PC-3 (cell line): ENCODE results near the gene DAB1. TPM values are rescaled to one million over a fixed set of nuclear protein-coding genes. Genes with fewer than 3 reads are reported as not detected.

ENCODE experiments used
- ATAC-seq: fragments of 200-7000 bp; cut with Tn5 transposase; 2 replicates; pipeline ENCODE4 v1.9.1; 2020; ENCODE audit warnings: mild to moderate bottlenecking, moderate library complexity
- Bru-seq: library from RNA; stranded (reverse); fragments of 400-500 nt; gene quantifications from one replicate; lab custom pipeline; 2021; lab: Mats Ljungman, UMichigan
- BruChase-seq, 2 experiments: library from RNA; stranded (reverse); fragments of 400-500 nt; gene quantifications; one replicate each; lab custom pipeline; 2021; lab: Mats Ljungman, UMichigan
- BruUV-seq: library from RNA; stranded (reverse); fragments of 400-500 nt; replicated peaks from 2 replicates; lab custom pipeline; 2021; lab: Mats Ljungman, UMichigan
- CTCF ChIA-PET: fragments of 300-600 bp; sonication (Branson Sonifier 250); formaldehyde crosslinking; loops from one replicate; lab custom pipeline; 2022; ENCODE audit warnings: antibody characterized with exemption; lab: Charles Lee
- POLR2A ChIA-PET: fragments of 300-600 bp; sonication (Branson Sonifier 250); formaldehyde crosslinking; loops from one replicate; lab custom pipeline; 2022; ENCODE audit warnings: antibody characterized with exemption; ENCODE audit not compliant: unreplicated experiment; lab: Charles Lee
- DNase-seq: peaks from one replicate; pipeline ENCODE4 v3.0.0-alpha.2; 2015
- H2AFZ ChIP-seq: fragments of 300-600 bp; sonication (generic); 2 replicates; pipeline ENCODE4 v1.6.0; 2016; ENCODE audit warnings: antibody characterized with exemption, low read length
- H3F3A ChIP-seq: fragments of 300-600 bp; sonication (generic); one replicate; pipeline ENCODE4 v1.6.0; 2017; ENCODE audit warnings: antibody characterized with exemption, low read length, control low read depth, mild to moderate bottlenecking; ENCODE audit not compliant: unreplicated experiment
- H3K27ac ChIP-seq: fragments of 300-600 bp; sonication (generic); 2 replicates; pipeline ENCODE4 v1.5.1; 2016; ENCODE audit warnings: mild to moderate bottlenecking, low read length
- H3K27me3 ChIP-seq: fragments of 300-600 bp; sonication (generic); 2 replicates; pipeline ENCODE4 v1.6.1; 2016; ENCODE audit warnings: low read length, mixed read lengths
- H3K36me3 ChIP-seq: fragments of 300-600 bp; sonication (generic); 2 replicates; pipeline ENCODE4 v1.6.1; 2016; ENCODE audit warnings: low read depth, mixed run types, low read length, mixed read lengths
- H3K4me1 ChIP-seq: fragments of 300-600 bp; sonication (generic); 2 replicates; pipeline ENCODE4 v1.5.1; 2016; ENCODE audit warnings: low read length; ENCODE audit not compliant: insufficient read depth
- H3K4me2 ChIP-seq: fragments of 300-600 bp; sonication (generic); 2 replicates; pipeline ENCODE4 v1.6.0; 2016; ENCODE audit warnings: low read length
- H3K4me3 ChIP-seq: fragments of 300-600 bp; sonication (generic); 2 replicates; pipeline ENCODE4 v1.5.1; 2016; ENCODE audit warnings: mild to moderate bottlenecking, low read length, mixed read lengths
- H3K79me2 ChIP-seq: fragments of 300-600 bp; sonication (generic); 2 replicates; pipeline ENCODE4 v1.6.1; 2017; ENCODE audit warnings: low read length, mixed read lengths
- H3K9ac ChIP-seq: fragments of 300-600 bp; sonication (generic); 2 replicates; pipeline ENCODE4 v1.6.0; 2016; ENCODE audit warnings: mild to moderate bottlenecking, low read length
- H3K9me2 ChIP-seq: fragments of 300-600 bp; sonication (generic); replicated peaks from 2 replicates; pipeline ENCODE4 v1.6.1; 2016; ENCODE audit warnings: mixed run types, low read length, mixed read lengths
- H3K9me3 ChIP-seq: fragments of 300-600 bp; sonication (generic); 2 replicates; pipeline ENCODE4 v1.6.1; 2016; ENCODE audit warnings: low read length, mixed read lengths
- H4K20me1 ChIP-seq: fragments of 300-600 bp; sonication (generic); 2 replicates; pipeline ENCODE4 v1.6.1; 2016; ENCODE audit warnings: low read length, mixed read lengths
- CTCF ChIP-seq: fragments of 300-600 bp; sonication (generic); conservative IDR thresholded peaks from 2 replicates; pipeline ENCODE4 v1.5.1; 2017; ENCODE audit warnings: antibody characterized with exemption, low read depth, mild to moderate bottlenecking, low read length
- EZH2 ChIP-seq: fragments of 300-600 bp; sonication (generic); IDR thresholded peaks from one replicate; pipeline ENCODE4 v1.6.1; 2017; ENCODE audit warnings: antibody characterized with exemption, mild to moderate bottlenecking, low read length; ENCODE audit not compliant: unreplicated experiment
- EZH2phosphoT487 ChIP-seq: fragments of 300-600 bp; sonication (generic); IDR thresholded peaks from 2 replicates; pipeline ENCODE4 v1.6.1; 2018; ENCODE audit warnings: mild to moderate bottlenecking, antibody characterized with exemption, low read length, borderline replicate concordance
- intact Hi-C: fragments of 100-400 bp; cut with micrococcal nuclease; formaldehyde crosslinking; loops from 2 replicates; pipeline ENCODE4 v1.9.0; 2023
- long read RNA-seq: library from polyadenylated mRNA; unstranded; transcript quantifications from one replicate; pipeline ENCODE4 v2.0.0, GENCODE V29; 2021; ENCODE audit not compliant: unreplicated experiment
- total RNA-seq: library from RNA; depleted of rRNA; stranded (reverse); fragments of >200 nt; gene quantifications from 2 replicates; pipeline ENCODE4 v1.2.3, GENCODE V29; 2014; rRNA removed

Gene DAB1
- total RNA-seq (not detected in 2 replicates), Bru-seq, nascent RNA (not detected), BruChase-seq, experiment 1, labeled RNA remaining after a 6-hour chase (not detected), BruChase-seq, experiment 2, labeled RNA remaining after a 2-hour chase (percentile 0 among the genes with signal in this experiment)
- long read RNA-seq, partial matches to known transcripts, result 0 of 1 reads
- long read RNA-seq, other reads (novel, unspliced or antisense), result 1 of 1 reads

- no peak within 1 kb of the TSS for H3K9ac ChIP-seq
- BruUV-seq, result no TSS peak
- no peak within 1 kb of the TSS for H3K4me2 ChIP-seq
- no peaks in the 10 kb centered on the region for H3K36me3 ChIP-seq
- intact Hi-C loops, result no loop called here
- peaks cover 59% of the 10 kb centered on the region for H3K27me3 ChIP-seq
- DNase-seq, result no peak
- ChIA-PET POLR2A (no interaction called here), CTCF (no interaction called here)
- TF ChIP-seq CTCF (no peak), EZH2 (no peak), EZH2phosphoT487 (peak; percentile 34; the same call in 1 of the 2 replicates)
- no peak within 1 kb of the TSS for H2AFZ ChIP-seq
- ATAC-seq, result no peak
- no peaks in the 10 kb centered on the region for H3F3A ChIP-seq
- no peaks in the 10 kb centered on the region for H4K20me1 ChIP-seq
- no peaks in the 10 kb centered on the region for H3K9me2 ChIP-seq
- no peak within 1 kb of the TSS for H3K27ac ChIP-seq
- H3K4me1 ChIP-seq, result no peaks in the 10 kb centered on the region
- no peaks in the 10 kb centered on the region for H3K79me2 ChIP-seq
- no peak within 1 kb of the TSS for H3K4me3 ChIP-seq
- no peaks in the 10 kb centered on the region for H3K9me3 ChIP-seq
These were observed at the start of gene DAB1 for GRCh38 chr1:57423656-57424211. Gene DAB1 (minus strand): TSS chr1:57424060. CDS start chr1:57291030, 133,030 bp downstream.

DNA sequence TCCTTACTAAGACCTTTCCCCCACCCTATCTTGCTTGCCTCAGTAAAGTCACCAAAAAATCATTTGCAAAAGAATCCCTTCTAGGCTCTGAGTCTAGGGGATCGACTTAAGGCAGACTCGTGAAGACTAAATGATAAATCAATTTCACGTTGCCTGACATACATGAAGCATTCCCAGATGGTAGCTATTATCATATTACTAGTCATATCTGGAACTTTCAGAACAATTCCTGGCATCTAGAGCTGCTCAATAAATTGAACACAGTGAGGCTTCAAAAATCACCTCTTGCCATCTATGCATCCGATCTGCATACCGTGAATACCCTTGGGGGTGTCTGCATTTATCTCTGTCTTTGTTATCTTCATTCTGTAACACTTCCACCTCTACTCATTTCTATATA, 49.6 kb upstream of the DAB1 start:
- CTCF ChIA-PET, result no interaction called here
- Histone ChIP-seq H3K4me2 (no peak overlapping the region), H3K79me2 (no peaks in the 10 kb centered on the region), H3K27ac (no peak overlapping the region), H3K4me3 (no peak overlapping the region), H3K4me1 (no peaks in the 10 kb centered on the region), H3K27me3 (peaks cover 4% of the 10 kb centered on the region), H3K9me3 (no peaks in the 10 kb centered on the region), H3F3A (no peaks in the 10 kb centered on the region), H3K36me3 (no peaks in the 10 kb centered on the region), H3K9ac (no peak overlapping the region), H2AFZ (no peak overlapping the region), H4K20me1 (no peaks in the 10 kb centered on the region), H3K9me2 (no peaks in the 10 kb centered on the region)
- BruUV-seq, result no TSS peak
- TF ChIP-seq EZH2, result no peak
- no peak for TF ChIP-seq EZH2phosphoT487
- no peak for TF ChIP-seq CTCF
- ATAC-seq (no peak), DNase-seq (no peak)
- intact Hi-C loops, result no loop called here
- POLR2A ChIA-PET, result no interaction called here

- Histone ChIP-seq H3K9me3 (no peaks in the 10 kb centered on the region), H3K27ac (no peak overlapping the region), H3K27me3 (peaks cover 4% of the 10 kb centered on the region), H3K4me3 (no peak overlapping the region), H3K36me3 (no peaks in the 10 kb centered on the region), H4K20me1 (no peaks in the 10 kb centered on the region), H3K4me2 (no peak overlapping the region), H3K4me1 (no peaks in the 10 kb centered on the region), H3F3A (no peaks in the 10 kb centered on the region), H3K79me2 (no peaks in the 10 kb centered on the region), H2AFZ (no peak overlapping the region), H3K9ac (no peak overlapping the region), H3K9me2 (no peaks in the 10 kb centered on the region)
- intact Hi-C loops, result no loop called here
- BruUV-seq, result no TSS peak
- no peak for DNase-seq
- ATAC-seq, result no peak
- CTCF ChIA-PET, result no interaction called here
- POLR2A ChIA-PET, result no interaction called here
- TF ChIP-seq EZH2phosphoT487 (no peak), EZH2 (no peak), CTCF (no peak)
These were observed 48.1 kb upstream of the DAB1 start for GRCh38 chr1:57471995-57472394.
